GDM1 (cell line): ENCODE measurements around the gene ATP2A3.

ENCODE experiments used
- DNase-seq: peaks from one replicate; lab custom pipeline; 2025; lab: John Stamatoyannopoulos, UW

The ATP2A3 gene

DNA sequence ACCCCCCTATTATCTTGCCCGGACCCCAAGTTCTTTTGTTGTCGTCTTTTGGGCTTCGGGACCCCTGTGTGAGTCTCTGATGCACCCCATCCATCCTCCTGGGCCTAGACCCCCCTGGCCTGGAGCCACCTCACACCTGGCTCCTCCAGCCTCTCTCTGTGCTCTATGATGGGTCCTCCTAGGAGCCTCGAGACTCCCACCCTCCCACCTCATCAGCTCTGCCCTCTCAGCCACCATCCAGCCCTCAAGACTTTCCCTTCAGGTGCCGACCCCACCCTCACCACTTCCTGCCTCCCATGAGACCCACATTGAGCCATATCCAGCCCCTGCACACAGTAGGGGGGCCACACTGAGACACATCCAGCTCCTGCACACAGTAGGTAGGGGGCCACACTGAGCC is 8.7 kb upstream of the ATP2A3 start:
- no peak for DNase-seq

DNA sequence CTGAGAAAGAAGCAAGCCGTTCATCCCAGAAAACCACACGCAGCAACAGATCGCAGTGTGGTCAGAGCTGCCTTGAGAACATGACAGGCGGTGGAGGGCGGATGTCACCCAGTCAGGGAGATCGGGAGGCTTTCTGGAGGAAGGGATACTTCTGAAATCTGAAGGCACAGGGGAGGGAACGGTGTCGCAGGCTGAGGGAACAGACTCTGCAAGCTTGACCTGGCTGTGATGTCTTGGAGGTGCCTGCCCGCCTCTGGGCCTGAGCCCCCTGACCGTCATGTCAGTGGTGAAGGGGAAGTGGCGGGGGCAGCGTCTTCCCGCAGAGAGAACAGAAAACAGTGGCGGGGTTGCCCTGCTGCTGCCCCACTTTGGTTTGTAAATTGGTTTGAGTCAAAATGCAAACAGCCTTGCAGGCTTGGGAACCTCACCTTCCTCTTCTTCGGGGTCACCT is 8.1 kb upstream of the ATP2A3 start:
- no peak for DNase-seq

DNA sequence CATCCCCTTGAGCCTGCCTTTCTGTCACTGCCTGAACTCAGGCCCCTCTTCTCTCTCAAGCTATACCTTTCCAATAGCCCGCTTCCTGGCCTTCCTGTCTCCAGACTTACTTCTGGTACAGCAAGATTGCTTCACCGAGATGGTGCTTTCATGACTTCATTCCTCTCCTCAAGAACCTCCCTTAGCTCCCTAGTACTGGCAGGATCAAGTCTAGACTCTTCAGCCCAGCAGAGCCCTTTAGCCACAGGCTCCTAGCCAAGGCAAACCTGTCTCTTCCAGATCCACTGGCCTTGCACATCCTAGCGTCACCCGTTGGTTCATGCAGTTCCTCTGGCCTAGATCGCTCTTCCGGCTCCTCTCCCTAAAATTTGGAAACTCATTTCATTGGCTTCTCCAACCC is 6.4 kb upstream of the ATP2A3 start:
- no peak for DNase-seq

GRCh38 chr17:3969963-3970362 is 5.7 kb upstream of the ATP2A3 start:
- no peak for DNase-seq

- DNase-seq: peak; percentile 17
Measured at GRCh38 chr17:3968886-3969524, 4.8 kb upstream of the ATP2A3 start.

DNA sequence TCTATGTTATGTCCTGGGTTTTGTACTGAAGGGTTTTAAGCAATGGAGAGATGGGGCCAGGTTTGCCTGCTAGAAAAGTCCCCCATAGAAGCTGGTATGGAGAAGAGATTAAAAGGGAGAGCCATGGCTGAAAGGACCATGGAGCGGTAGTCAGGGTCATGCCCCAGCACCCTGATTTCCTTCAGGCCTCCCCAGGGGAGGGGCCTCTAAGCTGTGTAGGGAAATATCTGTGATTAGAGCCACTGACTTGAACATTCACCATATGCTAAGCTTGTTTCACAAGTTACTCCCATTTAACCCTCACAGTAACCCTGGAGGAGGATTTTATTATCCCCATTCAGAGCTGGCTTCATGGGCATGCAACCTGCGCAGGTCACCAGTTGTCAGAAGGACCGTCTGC is 3.8 kb upstream of the ATP2A3 start:
- DNase-seq: no peak

- DNase-seq: no peak
Measured at GRCh38 chr17:3966720-3967363, 2.6 kb upstream of the ATP2A3 start.

GRCh38 chr17:3965118-3965800 is 1.0 kb upstream of the ATP2A3 start:
- DNase-seq: peak; percentile 93

GRCh38 chr17:3963237-3964201 is 718 bp downstream of the ATP2A3 start:
- peak; percentile 80 for DNase-seq

GRCh38 chr17:3962965-3963236 is 1.3 kb downstream of the ATP2A3 start:
- no peak for DNase-seq

DNA sequence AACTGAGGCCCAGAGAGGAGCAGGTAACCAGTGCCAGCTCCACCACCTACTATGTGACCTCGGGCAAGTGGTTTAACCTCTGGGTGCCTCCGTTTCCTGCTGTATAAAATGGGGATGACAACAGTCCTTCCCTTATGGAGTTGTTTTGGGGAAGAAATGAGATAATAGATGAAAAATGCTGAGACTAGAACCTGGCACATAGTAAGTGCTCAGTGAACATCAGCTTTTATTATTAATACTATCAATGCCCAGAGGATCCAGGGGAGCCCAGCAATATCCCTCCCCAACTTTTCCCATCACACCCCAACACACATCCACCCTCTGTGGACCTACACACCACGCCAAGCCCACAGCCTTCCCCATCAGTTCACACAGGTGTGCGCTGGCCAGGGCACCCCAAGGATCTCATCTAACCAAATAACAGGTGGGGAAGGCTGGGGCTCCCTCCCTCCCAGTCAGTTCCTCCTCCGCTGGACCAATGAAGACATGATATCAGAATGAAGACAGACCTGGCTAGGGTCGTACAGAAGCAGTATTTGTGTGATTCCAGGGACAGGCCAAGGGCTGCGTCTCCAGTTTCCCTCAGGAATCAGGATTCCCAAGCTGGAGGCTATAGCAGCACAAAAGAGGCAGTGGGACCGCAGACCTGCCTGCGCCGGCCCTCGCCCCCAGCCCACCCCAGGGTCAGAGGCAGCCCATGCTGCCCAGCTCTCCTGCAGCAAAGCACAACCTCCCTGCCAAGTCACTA is 1.8 kb downstream of the ATP2A3 start:
- DNase-seq: no peak

DNA sequence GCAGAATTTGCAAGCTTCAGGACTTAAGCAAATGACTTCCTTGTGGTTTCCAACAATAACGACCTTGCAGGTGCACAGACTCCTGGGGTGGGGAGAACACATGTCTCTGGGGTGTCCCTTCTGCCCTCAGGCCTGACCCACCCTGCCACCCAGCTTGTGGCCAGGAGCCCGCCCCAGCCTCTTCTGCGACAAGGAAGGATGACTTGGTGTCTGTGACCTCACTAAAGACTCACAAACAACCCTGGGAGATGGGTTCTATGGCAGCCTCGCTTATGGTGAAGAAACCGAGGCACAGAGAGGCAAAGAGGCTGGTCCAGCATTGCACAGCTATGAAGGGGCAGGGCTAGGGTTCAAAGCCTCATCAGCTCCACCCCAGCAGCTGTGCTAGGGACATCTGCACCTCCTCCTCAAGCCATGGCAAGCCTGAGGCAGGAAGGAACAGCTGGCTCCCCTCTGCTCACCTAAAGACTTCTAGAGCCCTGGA is 2.6 kb downstream of the ATP2A3 start:
- DNase-seq: no peak

GRCh38 chr17:3960764-3961163 is 3.5 kb downstream of the ATP2A3 start:
- no peak for DNase-seq

DNA sequence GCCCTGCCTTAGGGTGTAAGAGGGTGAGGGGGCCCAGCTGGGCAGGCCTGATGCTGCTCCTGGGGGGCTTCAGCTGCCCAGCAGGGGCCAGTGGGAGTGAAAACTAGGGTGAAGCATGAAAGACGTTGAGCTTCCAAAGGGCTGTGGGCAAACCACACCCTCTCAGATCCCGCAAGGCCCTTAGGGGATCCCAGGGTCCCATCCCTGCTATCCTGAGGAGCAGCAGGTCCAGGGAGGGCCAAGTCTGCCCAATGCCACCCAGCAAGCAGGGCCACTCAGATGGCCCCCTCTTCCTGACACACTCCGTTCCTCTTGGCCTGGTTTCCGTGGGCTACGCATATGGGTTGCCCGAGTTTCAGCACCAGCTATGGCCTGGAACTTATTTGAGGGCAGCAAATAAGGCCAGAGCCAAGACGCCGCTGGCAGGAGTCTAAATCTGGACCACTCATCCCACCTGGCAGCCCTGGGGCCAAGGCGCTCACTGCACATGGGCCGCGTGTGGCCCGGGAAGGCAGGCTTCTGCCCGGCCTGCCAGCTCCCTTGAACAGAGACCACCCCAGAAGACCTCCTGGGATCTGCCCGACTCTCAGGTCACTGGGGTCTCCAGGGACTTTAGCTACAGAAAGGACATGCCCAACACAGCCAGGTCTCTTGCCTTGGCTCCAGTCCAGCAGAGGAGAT is 4.2 kb downstream of the ATP2A3 start:
- no peak for DNase-seq

DNA sequence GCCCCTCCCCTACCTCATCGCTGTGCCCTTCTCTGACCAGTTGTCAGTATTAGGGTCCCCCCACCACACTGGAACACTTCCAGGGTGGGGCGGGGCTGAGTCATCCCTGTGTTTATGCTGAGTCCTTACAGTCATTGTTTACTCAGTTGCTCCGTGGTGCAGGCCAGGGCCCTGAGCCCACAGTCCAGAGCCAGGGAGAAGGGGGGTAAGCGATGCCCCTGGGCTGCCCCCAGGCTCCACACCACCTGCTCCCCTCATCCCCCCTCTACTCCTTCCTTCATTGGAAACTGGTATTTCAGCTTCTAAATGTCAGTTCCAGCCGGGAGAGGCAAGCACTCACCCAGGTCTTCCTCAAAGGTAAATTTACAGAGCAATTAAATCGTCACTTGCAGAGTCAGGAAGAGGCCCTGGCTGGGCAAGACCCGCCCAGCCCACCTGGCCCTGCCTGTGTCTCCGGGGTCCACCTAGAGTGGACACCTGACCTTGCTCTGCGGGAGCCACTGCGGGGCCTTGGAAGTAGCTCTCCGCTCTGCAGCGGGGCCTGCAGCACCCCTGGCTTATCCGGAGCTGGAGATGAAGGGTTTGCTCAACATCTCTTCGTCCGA is 4.8 kb downstream of the ATP2A3 start:
- no peak for DNase-seq

DNA sequence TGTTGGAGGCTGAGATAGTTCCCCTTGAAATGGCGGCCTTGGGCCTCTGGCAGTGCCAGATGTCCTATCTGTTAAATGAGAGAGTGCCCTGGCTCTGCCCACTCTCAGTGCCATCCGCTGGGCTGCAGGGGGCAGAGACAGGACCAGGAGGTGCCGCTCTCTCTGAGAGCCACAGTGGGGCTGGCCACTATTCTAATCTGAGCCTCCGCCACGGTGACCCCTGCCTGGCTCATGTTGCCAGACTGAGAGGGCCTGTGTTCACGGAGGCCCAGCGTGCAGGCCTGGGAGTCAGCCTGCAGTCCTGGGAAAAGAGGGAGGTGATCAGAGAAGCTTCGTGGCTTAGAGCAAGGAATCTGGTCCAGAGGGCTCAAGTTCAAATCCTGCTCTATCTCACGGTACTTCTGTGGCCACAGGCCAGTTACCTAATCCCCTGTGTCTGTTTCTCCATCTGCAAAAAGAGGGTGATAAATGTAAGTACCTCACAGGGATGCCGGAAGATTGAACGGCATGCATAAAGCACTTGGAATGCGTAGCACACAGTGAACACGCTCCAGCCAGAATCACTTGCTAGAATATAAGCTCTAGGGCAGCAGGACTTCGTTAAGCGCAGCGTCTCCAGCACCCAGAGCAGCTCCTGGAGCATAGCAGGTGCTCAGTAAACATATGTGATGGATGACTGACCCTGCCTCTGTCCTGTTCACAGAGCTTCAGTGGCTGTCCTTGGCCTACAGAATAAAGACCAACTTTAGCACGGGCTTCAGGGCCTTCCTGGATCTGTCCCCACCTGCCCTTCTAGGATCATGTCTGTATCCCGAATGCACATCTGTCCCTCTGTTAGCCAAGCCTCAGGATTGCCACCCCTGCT is 6.3 kb downstream of the ATP2A3 start:
- DNase-seq: no peak

- no peak for DNase-seq
Measured at GRCh38 chr17:3956983-3957382, 7.3 kb downstream of the ATP2A3 start.

- DNase-seq: no peak
Measured at GRCh38 chr17:3956327-3956957, 7.8 kb downstream of the ATP2A3 start.

DNA sequence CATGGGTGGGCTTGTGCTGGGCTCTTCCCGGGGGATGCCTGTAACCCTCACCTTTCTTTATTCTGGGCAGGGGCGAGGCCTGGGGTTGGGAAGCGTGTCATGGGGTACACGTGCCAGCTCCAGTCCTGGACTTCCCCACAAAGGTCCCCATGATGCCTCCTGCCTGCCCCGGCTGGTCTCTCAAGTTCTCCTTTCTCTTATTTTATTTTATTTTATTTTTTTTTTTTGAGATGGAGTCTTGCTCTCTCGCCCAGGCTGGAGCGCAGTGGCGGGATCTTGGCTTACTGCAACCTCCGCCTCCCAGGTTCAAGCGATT is 8.6 kb downstream of the ATP2A3 start:
- no peak for DNase-seq
